CMK (cell line): ENCODE measurements around the gene CEP68.
A peak's percentile ranks its signal among the peaks of the same experiment; 100 is the strongest.

ENCODE experiments used
- DNase-seq: peaks from one replicate; pipeline ENCODE4 v3.0.0-alpha.2; 2010; ENCODE audit warnings: low read depth

The CEP68 gene

DNA sequence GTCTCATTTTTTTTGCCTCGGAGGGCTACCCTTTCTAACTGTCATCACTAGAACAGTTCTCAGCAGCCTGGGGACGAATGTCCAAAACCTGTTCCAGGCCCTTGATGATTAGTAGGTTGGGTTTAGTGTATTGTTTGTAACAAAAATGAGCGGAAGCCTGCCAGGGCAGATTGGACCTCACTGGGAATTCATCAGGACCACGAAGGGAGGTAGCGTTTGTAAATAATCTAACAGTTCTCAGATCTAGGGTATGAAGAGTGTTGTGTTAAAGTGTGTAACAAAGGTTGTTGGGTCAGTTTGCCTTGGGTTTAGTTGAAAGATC lies 799 bp downstream of the CEP68 start:
- no peak for DNase-seq

GRCh38 chr2:65057391-65058052 lies 1.3 kb downstream of the CEP68 start:
- DNase-seq, result no peak

- no peak for DNase-seq
Observed at GRCh38 chr2:65059071-65059470, 2.9 kb downstream of the CEP68 start.

DNA sequence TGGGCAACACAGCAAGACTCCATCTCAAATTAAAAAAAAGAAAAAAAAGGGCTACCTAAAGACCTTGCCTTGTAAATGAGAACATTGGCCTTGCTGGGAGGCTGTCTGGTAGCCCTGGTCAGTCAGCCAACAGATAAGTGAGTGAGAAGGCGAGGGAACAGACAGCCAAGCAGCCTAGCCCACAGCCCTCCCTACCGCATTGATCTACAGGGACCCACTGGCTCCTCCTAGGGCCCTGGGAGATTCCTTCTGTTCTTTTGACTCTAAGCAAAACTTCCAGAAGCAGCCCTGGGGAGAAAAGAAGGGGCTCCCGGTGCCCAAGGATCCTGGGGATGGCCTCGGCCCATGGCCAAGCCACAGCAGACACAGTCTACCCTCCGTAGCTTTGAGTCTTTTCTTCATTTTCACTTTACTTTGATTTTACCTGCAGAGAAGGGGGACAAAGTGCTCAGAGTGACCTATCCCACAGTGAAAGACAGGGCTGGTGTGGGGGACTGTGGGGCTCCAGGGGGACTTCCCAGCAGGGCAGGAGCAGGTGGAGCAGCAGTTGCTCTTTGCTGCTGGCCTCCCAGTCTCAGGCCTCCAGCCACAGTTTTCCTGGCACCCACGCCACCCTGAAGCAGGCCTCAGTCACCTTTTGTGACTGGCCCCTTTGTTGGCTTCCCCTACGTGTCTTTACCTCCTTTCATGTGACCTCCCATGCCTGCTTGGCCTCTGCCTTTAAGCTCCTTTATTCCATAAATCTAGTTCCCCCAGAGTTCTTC lies 5.1 kb downstream of the CEP68 start:
- DNase-seq, result no peak

- DNase-seq, result no peak
Observed at GRCh38 chr2:65061910-65062339, 5.7 kb downstream of the CEP68 start.

DNA sequence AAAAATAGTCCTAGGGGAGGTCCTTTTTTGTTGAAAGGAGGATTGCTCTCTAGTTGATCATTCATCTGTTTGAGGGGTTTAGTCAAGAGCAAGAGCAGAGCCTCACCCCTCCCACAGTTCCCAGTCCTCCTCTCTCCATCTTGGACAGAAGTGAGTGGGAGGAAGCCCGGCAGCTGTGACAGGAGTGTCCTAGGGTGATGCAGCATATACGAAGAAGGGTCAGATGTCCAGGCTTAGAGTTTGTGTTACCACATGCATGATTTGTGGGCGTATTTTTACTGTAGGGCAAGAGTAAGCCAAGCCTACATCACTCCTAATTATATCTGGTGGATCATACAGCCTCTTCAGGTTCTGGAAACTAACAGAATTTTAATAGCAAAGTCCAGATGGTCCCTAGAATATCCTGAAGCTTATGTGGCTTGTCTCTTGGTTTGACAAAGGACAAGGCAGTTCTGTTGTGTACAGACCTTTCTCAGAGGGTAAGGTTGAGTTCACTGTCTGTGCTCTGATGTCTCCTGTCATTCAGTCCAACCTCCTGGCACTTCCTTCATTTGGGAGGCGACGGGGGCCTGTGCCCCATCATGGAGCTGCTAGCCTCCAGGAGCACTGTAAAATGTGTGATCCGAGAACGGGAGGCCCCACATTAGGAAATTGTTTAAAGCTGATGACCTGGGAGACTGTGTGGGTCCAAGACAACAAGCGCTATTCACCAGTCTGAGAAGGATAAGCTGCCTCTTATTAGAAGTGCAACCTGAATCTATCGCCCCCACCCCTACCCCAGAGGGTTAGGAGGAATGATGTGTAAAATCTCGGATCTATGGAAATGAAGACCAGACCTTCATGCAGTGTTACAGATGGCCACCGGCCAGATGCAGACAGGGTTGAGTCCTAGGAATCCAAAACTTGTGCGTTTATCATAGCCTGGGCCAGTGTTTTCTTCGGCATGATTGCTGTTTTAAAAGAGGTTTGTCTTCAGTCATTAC lies 6.9 kb downstream of the CEP68 start:
- DNase-seq, result no peak

- peak; percentile 64 for DNase-seq
Observed at GRCh38 chr2:65064728-65065552, 8.7 kb downstream of the CEP68 start.

DNA sequence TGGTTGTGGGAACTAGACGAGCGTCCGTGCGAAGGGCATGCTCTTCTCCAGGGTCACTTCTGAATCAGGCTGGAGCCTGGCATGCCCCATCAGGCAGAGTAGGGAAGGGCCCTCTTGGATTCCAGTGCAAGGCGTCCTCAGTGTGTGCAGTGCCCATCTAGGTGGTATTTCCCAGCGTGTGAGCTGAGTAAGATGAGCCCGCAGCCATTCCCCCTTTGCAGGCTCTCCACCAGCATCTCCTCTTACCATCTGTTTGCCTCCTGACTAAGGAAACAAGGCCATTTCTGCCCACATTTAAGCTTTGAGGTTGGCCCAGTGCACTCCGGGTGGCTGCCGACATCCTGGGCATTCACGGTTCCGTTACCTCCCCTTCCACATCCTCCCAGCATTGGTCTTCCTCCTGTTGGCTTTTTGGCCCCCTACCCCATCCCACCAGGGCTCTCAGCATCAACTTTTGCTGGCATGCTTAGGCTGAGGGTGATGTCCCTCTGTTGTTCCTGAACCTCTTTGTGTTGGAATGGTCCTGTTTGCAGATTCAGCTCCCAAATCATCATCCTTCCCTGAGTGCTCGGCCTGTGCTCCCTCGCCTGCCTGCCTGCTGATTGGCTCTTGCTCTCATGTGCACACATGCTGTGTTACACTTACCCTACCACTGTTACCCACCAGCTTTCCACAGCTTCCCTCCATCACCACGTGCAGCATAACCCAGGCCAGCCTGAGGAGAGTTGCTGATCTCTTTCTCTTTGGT lies 11.8 kb downstream of the CEP68 start:
- DNase-seq, result no peak

DNA sequence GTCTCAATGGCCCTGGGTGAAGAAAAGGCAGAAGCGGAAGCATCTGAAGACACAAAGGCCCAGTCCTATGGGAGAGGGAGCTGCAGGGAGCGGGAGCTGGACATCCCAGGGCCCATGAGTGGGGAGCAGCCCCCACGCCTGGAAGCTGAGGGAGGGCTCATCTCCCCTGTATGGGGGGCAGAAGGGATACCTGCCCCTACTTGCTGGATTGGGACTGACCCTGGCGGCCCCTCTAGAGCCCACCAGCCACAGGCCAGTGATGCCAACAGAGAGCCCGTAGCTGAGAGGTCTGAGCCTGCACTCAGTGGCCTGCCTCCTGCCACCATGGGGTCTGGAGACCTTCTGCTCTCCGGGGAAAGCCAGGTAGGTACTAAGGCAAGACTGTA lies 13.2 kb downstream of the CEP68 start:
- no peak for DNase-seq

- no peak for DNase-seq
Observed at GRCh38 chr2:65070172-65070830, 14.1 kb downstream of the CEP68 start.

DNA sequence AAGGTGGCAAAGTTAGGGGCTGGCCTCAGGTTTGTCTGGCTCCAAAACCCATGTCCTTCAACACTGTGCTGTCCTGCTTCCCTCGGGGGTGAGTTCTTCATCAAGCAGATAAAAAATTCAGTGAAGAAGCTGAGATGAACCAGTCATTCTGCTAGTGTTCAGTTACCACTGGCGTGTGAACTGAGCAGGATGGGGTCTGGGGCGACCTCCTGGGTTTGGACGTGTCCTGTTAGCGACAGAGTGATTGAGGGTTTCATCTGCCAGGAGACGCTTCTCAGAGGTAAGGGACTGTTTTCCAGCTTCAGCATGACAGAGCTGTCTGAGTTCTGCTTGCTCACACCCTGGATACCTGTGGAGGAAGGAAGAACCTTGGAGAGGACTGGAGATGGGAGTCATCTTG lies 14.6 kb downstream of the CEP68 start:
- no peak for DNase-seq

GRCh38 chr2:65071499-65072180 lies 15.4 kb downstream of the CEP68 start:
- no peak for DNase-seq

GRCh38 chr2:65072181-65072970 lies 16.2 kb downstream of the CEP68 start:
- no peak for DNase-seq

GRCh38 chr2:65073879-65074565 lies 17.8 kb downstream of the CEP68 start:
- no peak for DNase-seq

DNA sequence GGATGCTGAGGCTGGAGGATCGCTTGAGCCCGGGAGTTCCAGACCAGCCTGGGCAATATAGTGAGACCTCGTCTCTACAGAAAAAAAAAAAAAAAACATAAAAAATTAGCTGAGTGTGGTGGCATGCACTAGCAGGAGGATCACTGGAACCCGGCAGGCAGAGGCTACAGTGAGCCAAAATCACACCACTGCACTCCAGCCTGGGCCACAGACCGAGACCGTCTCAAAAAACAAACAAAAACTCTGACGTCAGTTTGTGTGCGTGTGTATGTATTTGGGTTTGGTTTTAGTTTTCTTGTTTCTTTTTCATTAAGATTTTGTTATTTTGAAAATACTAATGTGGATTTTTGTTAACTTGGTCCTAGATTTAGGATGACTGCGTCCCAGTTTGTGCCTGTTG lies 19.0 kb downstream of the CEP68 start:
- DNase-seq, result no peak

- no peak for DNase-seq
Observed at GRCh38 chr2:65075605-65076344, 19.6 kb downstream of the CEP68 start.

GRCh38 chr2:65076345-65076710 lies 20.1 kb downstream of the CEP68 start:
- DNase-seq, result no peak

GRCh38 chr2:65077898-65078297 lies 21.7 kb downstream of the CEP68 start:
- no peak for DNase-seq
